HEK293T (cell line): ENCODE measurements around the gene TCIRG1.

Experiments used
- ARNT ChIP-seq: fragments of 450-650 bp; IDR thresholded peaks from 2 replicates; pipeline ENCODE4 v1.6.1; 2017; ENCODE audit warnings: mild to moderate bottlenecking
- BHLHE40 ChIP-seq: fragments of 450-650 bp; IDR thresholded peaks from 2 replicates; pipeline ENCODE4 v1.6.1; 2016; ENCODE audit warnings: mild to moderate bottlenecking, moderate library complexity, borderline replicate concordance
- ELF4 ChIP-seq: fragments of 450-650 bp; IDR thresholded peaks from 2 replicates; pipeline ENCODE4 v1.6.1; 2017; ENCODE audit warnings: antibody characterized with exemption
- FOXA1 ChIP-seq: fragments of 450-650 bp; IDR thresholded peaks from 2 replicates; pipeline ENCODE4 v1.6.1; 2016; ENCODE audit warnings: mild to moderate bottlenecking
- FOXK2 ChIP-seq: fragments of 450-650 bp; IDR thresholded peaks from 2 replicates; pipeline ENCODE4 v1.6.1; 2016; ENCODE audit warnings: mild to moderate bottlenecking
- FOXM1 ChIP-seq: fragments of 450-650 bp; IDR thresholded peaks from 2 replicates; pipeline ENCODE4 v1.6.1; 2017; ENCODE audit warnings: mild to moderate bottlenecking, borderline replicate concordance
- L3MBTL2 ChIP-seq: fragments of 450-650 bp; conservative IDR thresholded peaks from 2 replicates; pipeline ENCODE4 v1.6.1; 2016; ENCODE audit warnings: mild to moderate bottlenecking
- LEF1 ChIP-seq: fragments of 450-650 bp; IDR thresholded peaks from 2 replicates; pipeline ENCODE4 v1.6.1; 2017; ENCODE audit warnings: mild to moderate bottlenecking, borderline replicate concordance
- NFRKB ChIP-seq: fragments of 450-650 bp; IDR thresholded peaks from 2 replicates; pipeline ENCODE4 v1.6.1; 2016; ENCODE audit warnings: mild to moderate bottlenecking, moderate library complexity
- SP1 ChIP-seq: fragments of 450-650 bp; IDR thresholded peaks from 2 replicates; pipeline ENCODE4 v1.6.1; 2017
- SUZ12 ChIP-seq: fragments of 450-650 bp; IDR thresholded peaks from 2 replicates; pipeline ENCODE4 v1.6.1; 2016; ENCODE audit warnings: mild to moderate bottlenecking
- TARDBP ChIP-seq: fragments of 450-650 bp; IDR thresholded peaks from 2 replicates; pipeline ENCODE4 v1.6.1; 2016
- ZNF384 ChIP-seq: fragments of 450-650 bp; IDR thresholded peaks from 2 replicates; pipeline ENCODE4 v1.6.1; 2016
- TF ChIP-seq, protein P1 (sequence below): fragments of 450-650 bp; IDR thresholded peaks from 2 replicates; pipeline ENCODE4 v1.6.1; 2016

- no peak for TF ChIP-seq LEF1
- TF ChIP-seq SP1, result no peak
- TF ChIP-seq FOXK2, result no peak
- no peak for TF ChIP-seq ZNF384
- TF ChIP-seq FOXM1, result no peak
- TF ChIP-seq BHLHE40, result no peak
- no peak for TF ChIP-seq SUZ12
- TF ChIP-seq, protein P1, sequence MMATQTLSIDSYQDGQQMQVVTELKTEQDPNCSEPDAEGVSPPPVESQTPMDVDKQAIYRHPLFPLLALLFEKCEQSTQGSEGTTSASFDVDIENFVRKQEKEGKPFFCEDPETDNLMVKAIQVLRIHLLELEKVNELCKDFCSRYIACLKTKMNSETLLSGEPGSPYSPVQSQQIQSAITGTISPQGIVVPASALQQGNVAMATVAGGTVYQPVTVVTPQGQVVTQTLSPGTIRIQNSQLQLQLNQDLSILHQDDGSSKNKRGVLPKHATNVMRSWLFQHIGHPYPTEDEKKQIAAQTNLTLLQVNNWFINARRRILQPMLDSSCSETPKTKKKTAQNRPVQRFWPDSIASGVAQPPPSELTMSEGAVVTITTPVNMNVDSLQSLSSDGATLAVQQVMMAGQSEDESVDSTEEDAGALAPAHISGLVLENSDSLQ, result no peak
- TF ChIP-seq L3MBTL2, result no peak
- TF ChIP-seq NFRKB, result no peak
- no peak for TF ChIP-seq TARDBP
- no peak for TF ChIP-seq ELF4
- TF ChIP-seq ARNT, result no peak
- no peak for TF ChIP-seq FOXA1
Observed at GRCh38 chr11:68039526-68040086, 781 bp downstream of the TCIRG1 start.
